ENCODE measurements around the gene MSI2.

- TF ChIP-seq SUZ12 (IDR thresholded peaks at IDR 0.05) (no peak), FOXA1 (IDR thresholded peaks at IDR 0.05) (no peak), SP1 (IDR thresholded peaks at IDR 0.05) (no peak), TARDBP (IDR thresholded peaks at IDR 0.05) (no peak), HDGF (IDR thresholded peaks at IDR 0.05; ENCODE audit: borderline replicate concordance) (no peak), BHLHE40 (IDR thresholded peaks at IDR 0.05; ENCODE audit: borderline replicate concordance) (no peak), FOXM1 (IDR thresholded peaks at IDR 0.05; ENCODE audit: borderline replicate concordance) (no peak)
These were observed 189.6 kb downstream of the MSI2 start for GRCh38 chr17:57445772-57446472.

Measured in HEK293T (cell line).